ENCODE measurements around the gene RPS27. TPM values are rescaled to one million over a fixed set of nuclear protein-coding genes. Genes with fewer than 3 reads are reported as not detected.

The RPS27 gene
- total and polyA plus RNA-seq, 10 of the 15 experiments (the other 5 are each of a cell fraction or from before 2014, with no cell fraction given), result 2,708 to 14,234 (median 8,874) TPM

GRCh38 chr1:153963030-153963849, 27.3 kb upstream of the RPS27 start, which contains the start of gene SLC39A1 (continued):
- TF ChIP-seq BMI1 (IDR thresholded peaks at IDR 0.05; ENCODE audit: borderline replicate concordance), result no peak
- no peak for TF ChIP-seq IRF4 (IDR thresholded peaks at IDR 0.05; ENCODE audit: low read depth, low read length)
- TF ChIP-seq BRCA1 (IDR thresholded peaks at IDR 0.05; ENCODE audit: low read depth, low read length), result peak; percentile 45; the same call in 1 of the 2 replicates
- TF ChIP-seq MXI1 (IDR thresholded peaks at IDR 0.05; ENCODE audit: low read depth, low read length), result 0 out of 2 replicates have a peak, but pooled peaks have one; percentile 16
- no peak for TF ChIP-seq MYB (IDR thresholded peaks at IDR 0.05; ENCODE audit: borderline replicate concordance, low read depth, low read length)
- peak; percentile 82; the same call in 1 of the 2 replicates for TF ChIP-seq CBFB (IDR thresholded peaks at IDR 0.05; ENCODE audit: low read depth)
- TF ChIP-seq CBX5 (IDR thresholded peaks at IDR 0.05; ENCODE audit: low read depth), result no peak
- no peak for TF ChIP-seq ATF3 (IDR thresholded peaks at IDR 0.05; ENCODE audit: borderline replicate concordance, extremely low read depth, low read depth, low read length)
- TF ChIP-seq HDGF (IDR thresholded peaks at IDR 0.05), result no peak
- TF ChIP-seq, protein P1, sequence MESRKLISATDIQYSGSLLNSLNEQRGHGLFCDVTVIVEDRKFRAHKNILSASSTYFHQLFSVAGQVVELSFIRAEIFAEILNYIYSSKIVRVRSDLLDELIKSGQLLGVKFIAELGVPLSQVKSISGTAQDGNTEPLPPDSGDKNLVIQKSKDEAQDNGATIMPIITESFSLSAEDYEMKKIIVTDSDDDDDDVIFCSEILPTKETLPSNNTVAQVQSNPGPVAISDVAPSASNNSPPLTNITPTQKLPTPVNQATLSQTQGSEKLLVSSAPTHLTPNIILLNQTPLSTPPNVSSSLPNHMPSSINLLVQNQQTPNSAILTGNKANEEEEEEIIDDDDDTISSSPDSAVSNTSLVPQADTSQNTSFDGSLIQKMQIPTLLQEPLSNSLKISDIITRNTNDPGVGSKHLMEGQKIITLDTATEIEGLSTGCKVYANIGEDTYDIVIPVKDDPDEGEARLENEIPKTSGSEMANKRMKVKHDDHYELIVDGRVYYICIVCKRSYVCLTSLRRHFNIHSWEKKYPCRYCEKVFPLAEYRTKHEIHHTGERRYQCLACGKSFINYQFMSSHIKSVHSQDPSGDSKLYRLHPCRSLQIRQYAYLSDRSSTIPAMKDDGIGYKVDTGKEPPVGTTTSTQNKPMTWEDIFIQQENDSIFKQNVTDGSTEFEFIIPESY (IDR thresholded peaks at IDR 0.05), result no peak
- no peak for TF ChIP-seq EZH2 (IDR thresholded peaks at IDR 0.05; ENCODE audit: borderline replicate concordance, control insufficient read depth, low read depth, low read length)
- no peak for TF ChIP-seq BCL11A (IDR thresholded peaks at IDR 0.05; ENCODE audit: low read depth, low read length)
- no peak for TF ChIP-seq MLLT1 (IDR thresholded peaks at IDR 0.05)
- TF ChIP-seq ZNF622 (IDR thresholded peaks at IDR 0.05), result no peak
- TF ChIP-seq LARP7 (IDR thresholded peaks at IDR 0.05), result 0 out of 2 replicates have a peak, but pooled peaks have one; percentile 10
- TF ChIP-seq PKNOX1 (IDR thresholded peaks at IDR 0.05), result peak; percentile 98
- TF ChIP-seq RELB (IDR thresholded peaks at IDR 0.05; ENCODE audit: low read depth), result peak; percentile 56
- no peak for TF ChIP-seq NFIC (IDR thresholded peaks at IDR 0.05; ENCODE audit: low read depth, low read length)
- TF ChIP-seq ZSCAN29 (IDR thresholded peaks at IDR 0.05), result no peak
- TF ChIP-seq NFXL1 (IDR thresholded peaks at IDR 0.05; ENCODE audit: borderline replicate concordance), result no peak
- no peak for TF ChIP-seq BCLAF1 (IDR thresholded peaks at IDR 0.05)
